ENCODE results near the gene SPDL1. TPM values are rescaled to one million over a fixed set of nuclear protein-coding genes. Genes with fewer than 3 reads are reported as not detected.

The SPDL1 gene
- total RNA-seq, 2 donors from 2014 or later: 42.0 to 47.4 TPM

GRCh38 chr5:169595172-169595820 lies 11.7 kb downstream of the SPDL1 start:
- Mint-ChIP-seq H3K27me3 (ENCODE audit: insufficient read depth) (no peaks in the 10 kb centered on the region), H3K36me3 (ENCODE audit: low read depth) (peaks cover 75% of the 10 kb centered on the region), H3K27ac (no peak overlapping the region), H3K4me1 (peaks cover 16% of the 10 kb centered on the region), H3K9me3 (no peaks in the 10 kb centered on the region), H3K4me3 (no peak overlapping the region)
- H3K9ac ChIP-seq (ENCODE audit: extremely low read depth, low read length, poor library complexity, severe bottlenecking): no peak overlapping the region
- peaks cover 10% of the 10 kb centered on the region for H3K4me1 ChIP-seq (ENCODE audit: control insufficient read depth, insufficient read depth, low read length)
- peaks cover 94% of the 10 kb centered on the region for H3K36me3 ChIP-seq (ENCODE audit: control insufficient read depth, insufficient read depth, low read length)
- H3K27me3 ChIP-seq (ENCODE audit: control insufficient read depth, insufficient read depth, low read length, poor library complexity, severe bottlenecking): no peaks in the 10 kb centered on the region
- 92% methylated on average over 1 of the region's 1 CpG; no CpG with 5 or more reads in 1 of the 2 experiments for WGBS, 2 experiments (ENCODE audit: insufficient coverage in 1 of 2, insufficient read length in 1 of 2)
- TF ChIP-seq CTCF (conservative IDR thresholded peaks at IDR 0.05): no peak
- H3K4me3 ChIP-seq (ENCODE audit: low read length): no peak overlapping the region
- H3K9me3 ChIP-seq (ENCODE audit: control insufficient read depth, low read length): no peaks in the 10 kb centered on the region
- DNase-seq: no peak
- no peak overlapping the region for H3K27ac ChIP-seq (ENCODE audit: low read depth, low read length)

- WGBS, 2 experiments (ENCODE audit: insufficient coverage in 1 of 2, insufficient read length in 1 of 2): 88 to 91% methylated on average over 4 of the region's 4 CpGs
- no peak overlapping the region for H3K27ac ChIP-seq (ENCODE audit: low read depth, low read length)
- no peaks in the 10 kb centered on the region for H3K9me3 ChIP-seq (ENCODE audit: control insufficient read depth, low read length)
- H3K9ac ChIP-seq (ENCODE audit: extremely low read depth, low read length, poor library complexity, severe bottlenecking): no peak overlapping the region
- H3K36me3 Mint-ChIP-seq (ENCODE audit: low read depth): peaks cover 72% of the 10 kb centered on the region
- H3K4me3 ChIP-seq (ENCODE audit: low read length): no peak overlapping the region
- no peaks in the 10 kb centered on the region for H3K27me3 Mint-ChIP-seq (ENCODE audit: insufficient read depth)
- H3K4me1 Mint-ChIP-seq: peaks cover 28% of the 10 kb centered on the region
- H3K27ac Mint-ChIP-seq: no peak overlapping the region
- H3K4me1 ChIP-seq (ENCODE audit: control insufficient read depth, insufficient read depth, low read length): peaks cover 12% of the 10 kb centered on the region
- H3K4me3 Mint-ChIP-seq: no peak overlapping the region
- TF ChIP-seq CTCF (conservative IDR thresholded peaks at IDR 0.05): peak; percentile 50
- peaks cover 90% of the 10 kb centered on the region for H3K36me3 ChIP-seq (ENCODE audit: control insufficient read depth, insufficient read depth, low read length)
- peak; percentile 65 for DNase-seq
- H3K9me3 Mint-ChIP-seq: no peaks in the 10 kb centered on the region
- H3K27me3 ChIP-seq (ENCODE audit: control insufficient read depth, insufficient read depth, low read length, poor library complexity, severe bottlenecking): no peaks in the 10 kb centered on the region
Observed at GRCh38 chr5:169599451-169599850, 15.9 kb downstream of the SPDL1 start.

DNA sequence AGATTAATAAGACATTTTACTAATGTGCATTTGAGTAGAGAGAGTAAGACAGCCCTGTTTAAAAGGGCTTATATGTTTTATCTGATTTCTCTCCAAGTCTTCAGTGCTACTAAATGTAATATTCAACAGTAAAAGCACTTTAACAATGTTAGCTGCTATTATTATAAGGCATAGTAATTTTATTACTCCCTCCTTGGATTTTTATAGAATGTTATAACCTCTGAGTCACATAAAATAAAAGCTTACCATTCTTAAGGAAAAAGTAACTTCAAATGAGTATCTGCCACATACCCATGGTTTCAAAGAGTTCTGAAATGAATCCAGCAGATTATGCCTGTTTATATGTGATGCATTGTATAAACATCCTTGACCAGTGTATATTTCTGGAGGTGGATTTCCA lies 19.0 kb downstream of the SPDL1 start:
- TF ChIP-seq CTCF (conservative IDR thresholded peaks at IDR 0.05): no peak
- Histone ChIP-seq H3K4me3 (ENCODE audit: low read length) (no peak overlapping the region), H3K9ac (ENCODE audit: extremely low read depth, low read length, poor library complexity, severe bottlenecking) (no peak overlapping the region), H3K4me1 (ENCODE audit: control insufficient read depth, insufficient read depth, low read length) (peaks cover 9% of the 10 kb centered on the region), H3K27me3 (ENCODE audit: control insufficient read depth, insufficient read depth, low read length, poor library complexity, severe bottlenecking) (no peaks in the 10 kb centered on the region), H3K27ac (ENCODE audit: low read depth, low read length) (no peak overlapping the region), H3K36me3 (ENCODE audit: control insufficient read depth, insufficient read depth, low read length) (peaks cover 64% of the 10 kb centered on the region), H3K9me3 (ENCODE audit: control insufficient read depth, low read length) (no peaks in the 10 kb centered on the region)
- Mint-ChIP-seq H3K4me1 (peaks cover 28% of the 10 kb centered on the region), H3K27ac (no peak overlapping the region), H3K4me3 (no peak overlapping the region), H3K36me3 (ENCODE audit: low read depth) (peaks cover 50% of the 10 kb centered on the region), H3K27me3 (ENCODE audit: insufficient read depth) (no peaks in the 10 kb centered on the region), H3K9me3 (no peaks in the 10 kb centered on the region)
- DNase-seq: no peak

All from endodermal cell (in vitro differentiated cells).